Psoas muscle (tissue), 8 donors: ENCODE data around the gene CDK17. TPM values are rescaled to one million over a fixed set of nuclear protein-coding genes. Genes with fewer than 3 reads are reported as not detected.

Experiments used
- ATAC-seq, 4 donors: fragments of 200-7000 bp; cut with Tn5 transposase; one replicate each; pipeline ENCODE4 v1.9.1; 2020; ENCODE audit warnings: moderate library complexity in 3 of 4, mild to moderate bottlenecking in 2 of 4
- DNase-seq, 2 donors: peaks; one replicate each; pipeline ENCODE4 v3.0.0-alpha.2; 2020
- H3K27ac ChIP-seq: fragments of 200-600 bp; one replicate; pipeline ENCODE4 v1.8.0; 2022
- H3K27me3 ChIP-seq, 3 donors: fragments of 200-600 bp in 1 of 3; one replicate each; pipeline versions ENCODE4 v1.6.1 to v1.8.0; 2013 to 2022; ENCODE audit warnings: low read length in 2 of 3, mild to moderate bottlenecking in 2 of 3, moderate library complexity in 1 of 3; ENCODE audit not compliant: insufficient read depth in 3 of 3
- H3K36me3 ChIP-seq, 2 donors: fragments of 200-600 bp in 1 of 2; one replicate each; pipeline versions ENCODE4 v1.6.1 to v1.8.0; 2013 to 2022; ENCODE audit warnings: low read depth in 1 of 2, mild to moderate bottlenecking in 1 of 2, moderate library complexity in 1 of 2; ENCODE audit not compliant: insufficient read depth in 1 of 2
- H3K4me1 ChIP-seq: fragments of 200-600 bp; one replicate; pipeline ENCODE4 v1.8.0; 2022
- H3K4me3 ChIP-seq: fragments of 200-600 bp; one replicate; pipeline ENCODE4 v1.8.0; 2022; ENCODE audit warnings: mild to moderate bottlenecking
- H3K9me3 ChIP-seq: fragments of 200-600 bp; one replicate; pipeline ENCODE4 v1.8.0; 2022
- WGBS, 3 donors: extraction: QIAGEN DNeasy Blood & Tissue Kit; methylation state at CpG; one replicate each; pipeline versions ENCODE4 v1.1.6 to v1.1.7; 2013; 5-methylcytosine and 5-hydroxymethylcytosine counted together
- intact Hi-C, 2 donors: fragments of 100-400 bp; cut with DNase I; formaldehyde crosslinking; loops; one replicate each; pipeline versions ENCODE4 v1.11.0 to v1.14.2; 2022
- polyA plus RNA-seq, 3 donors: library from polyadenylated mRNA; stranded (reverse); fragments of 200-250 nt; gene quantifications; one replicate each; pipeline ENCODE4 v1.2.3, GENCODE V29; 2013
- total RNA-seq, 4 donors: library from RNA; stranded (reverse); fragmentation: NEBNext Ultra II Directional in 2 of 4; extraction: Animal tissue kit (Norgen Biotek cat#: 25700) in 2 of 4; gene quantifications; one replicate each; pipeline versions ENCODE4 v1.2.1 to v1.2.4, GENCODE V29; 2021 to 2023
- TF ChIP-seq, protein P1 (sequence below): fragments of 200-600 bp; IDR thresholded peaks from one replicate; pipeline ENCODE4 v1.8.0; 2022; ENCODE audit warnings: antibody characterized with exemption
- donor health status: healthy with polysubstance abuse.
- donor health status: DM: no; HTN: no; CAD: no; lungs with moderate emphysema.
- donor health status: Bipolar disorder and iron deficiency.
- donor health status: healthy.
- donor health status: DM: yes; HTN: yes; CAD: no.
- donor health status: DM: no; HTN: no; CAD: no.
- donor health status: DM: no; HTN: no; CAD: no.
- donor health status: DM: yes; HTN: yes; CAD: no.

Gene CDK17
- total and polyA plus RNA-seq, 7 donors = 7.2 to 21.4 (median 13.3) TPM

DNA sequence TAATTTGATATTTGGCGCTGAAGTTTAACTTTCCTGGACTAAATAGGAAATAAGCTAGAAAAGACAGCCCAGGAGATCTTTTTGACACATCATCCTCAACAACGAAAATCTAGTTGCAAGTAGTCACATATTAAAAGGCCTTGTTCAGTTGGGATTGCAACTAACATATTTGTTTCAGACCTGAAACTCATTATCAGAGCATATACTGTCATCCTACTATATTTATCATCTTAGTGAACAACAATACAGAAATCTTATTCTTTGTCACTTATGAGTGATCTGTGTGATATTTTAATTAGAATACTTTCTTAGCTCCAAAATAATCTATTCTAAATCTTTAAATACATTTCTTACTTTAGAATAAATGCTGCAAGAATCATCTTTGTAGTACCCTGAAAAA is 134.0 kb downstream of the CDK17 start:
- no peaks in the 10 kb centered on the region for H3K27me3 ChIP-seq
- TF ChIP-seq, protein P1, sequence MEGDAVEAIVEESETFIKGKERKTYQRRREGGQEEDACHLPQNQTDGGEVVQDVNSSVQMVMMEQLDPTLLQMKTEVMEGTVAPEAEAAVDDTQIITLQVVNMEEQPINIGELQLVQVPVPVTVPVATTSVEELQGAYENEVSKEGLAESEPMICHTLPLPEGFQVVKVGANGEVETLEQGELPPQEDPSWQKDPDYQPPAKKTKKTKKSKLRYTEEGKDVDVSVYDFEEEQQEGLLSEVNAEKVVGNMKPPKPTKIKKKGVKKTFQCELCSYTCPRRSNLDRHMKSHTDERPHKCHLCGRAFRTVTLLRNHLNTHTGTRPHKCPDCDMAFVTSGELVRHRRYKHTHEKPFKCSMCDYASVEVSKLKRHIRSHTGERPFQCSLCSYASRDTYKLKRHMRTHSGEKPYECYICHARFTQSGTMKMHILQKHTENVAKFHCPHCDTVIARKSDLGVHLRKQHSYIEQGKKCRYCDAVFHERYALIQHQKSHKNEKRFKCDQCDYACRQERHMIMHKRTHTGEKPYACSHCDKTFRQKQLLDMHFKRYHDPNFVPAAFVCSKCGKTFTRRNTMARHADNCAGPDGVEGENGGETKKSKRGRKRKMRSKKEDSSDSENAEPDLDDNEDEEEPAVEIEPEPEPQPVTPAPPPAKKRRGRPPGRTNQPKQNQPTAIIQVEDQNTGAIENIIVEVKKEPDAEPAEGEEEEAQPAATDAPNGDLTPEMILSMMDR = no peak
- H3K4me1 ChIP-seq = no peaks in the 10 kb centered on the region
- intact Hi-C loops = no loop called here
- 64 to 78% (median 67%) methylated on average over 2 of the region's 2 CpGs for WGBS, 3 donors
- H3K27ac ChIP-seq = no peak overlapping the region
- no peak overlapping the region for H3K4me3 ChIP-seq
- no peaks in the 10 kb centered on the region for H3K9me3 ChIP-seq
- no peak for ATAC-seq
- H3K36me3 ChIP-seq = peaks cover 3 to 40% of the 10 kb centered on the region in 2 donors
- DNase-seq = no peak

DNA sequence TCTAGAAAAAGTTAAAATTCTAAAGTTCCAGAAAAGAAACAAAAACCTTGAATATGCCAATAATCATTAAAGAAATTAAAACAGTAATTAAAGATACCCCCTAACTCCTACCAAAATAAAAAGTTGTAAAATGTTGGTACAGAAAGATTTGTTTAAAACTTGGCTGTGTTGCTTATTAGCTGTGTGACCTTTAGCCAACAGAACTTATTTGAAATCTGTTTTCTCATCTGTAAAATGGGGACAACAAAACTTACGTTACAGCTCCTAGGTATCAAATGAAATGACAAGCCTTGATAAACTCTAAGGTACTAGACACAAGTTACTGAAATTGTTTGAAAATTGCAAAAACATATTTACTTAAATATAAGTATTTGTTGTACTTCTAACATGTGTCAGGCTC is 134.4 kb downstream of the CDK17 start:
- H3K27ac ChIP-seq = no peak overlapping the region
- no peak overlapping the region for H3K4me3 ChIP-seq
- DNase-seq (no peak), ATAC-seq (no peak)
- intact Hi-C loops = no loop called here
- H3K36me3 ChIP-seq = peaks cover 0 to 36% of the 10 kb centered on the region in 2 donors
- H3K4me1 ChIP-seq = no peaks in the 10 kb centered on the region
- H3K9me3 ChIP-seq = no peaks in the 10 kb centered on the region
- 96 to 99% (median 98%) methylated on average over 1 of the region's 1 CpG for WGBS, 3 donors
- TF ChIP-seq, protein P1 = no peak
- H3K27me3 ChIP-seq = no peaks in the 10 kb centered on the region

DNA sequence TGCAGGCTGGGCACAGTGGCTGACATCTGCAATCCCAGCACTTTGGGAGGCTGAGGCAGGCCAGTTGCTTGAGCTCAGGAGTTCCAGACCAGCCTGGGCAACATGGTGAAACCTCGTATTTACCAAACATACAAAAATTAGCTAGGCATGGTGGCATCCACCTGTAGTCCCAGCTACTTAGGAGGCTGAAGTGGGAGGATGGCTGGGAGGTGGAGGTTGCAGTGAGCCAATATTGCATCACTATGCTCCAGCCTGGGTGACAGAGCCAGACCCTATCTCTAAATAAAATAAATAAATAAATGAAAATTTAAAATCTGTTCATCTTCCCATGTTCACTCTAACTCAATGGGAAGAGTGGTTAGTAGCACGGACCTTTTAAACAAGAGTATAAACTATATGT is 134.8 kb downstream of the CDK17 start:
- Histone ChIP-seq H3K36me3 (peaks cover 0 to 33% of the 10 kb centered on the region in 2 donors), H3K27me3 (no peaks in the 10 kb centered on the region), H3K4me3 (no peak overlapping the region), H3K27ac (no peak overlapping the region), H3K9me3 (no peaks in the 10 kb centered on the region), H3K4me1 (no peaks in the 10 kb centered on the region)
- intact Hi-C loops = no loop called here
- TF ChIP-seq, protein P1 = no peak
- DNase-seq = no peak
- 91 to 100% (median 97%) methylated on average over 2 of the region's 2 CpGs for WGBS, 3 donors
- ATAC-seq = no peak

DNA sequence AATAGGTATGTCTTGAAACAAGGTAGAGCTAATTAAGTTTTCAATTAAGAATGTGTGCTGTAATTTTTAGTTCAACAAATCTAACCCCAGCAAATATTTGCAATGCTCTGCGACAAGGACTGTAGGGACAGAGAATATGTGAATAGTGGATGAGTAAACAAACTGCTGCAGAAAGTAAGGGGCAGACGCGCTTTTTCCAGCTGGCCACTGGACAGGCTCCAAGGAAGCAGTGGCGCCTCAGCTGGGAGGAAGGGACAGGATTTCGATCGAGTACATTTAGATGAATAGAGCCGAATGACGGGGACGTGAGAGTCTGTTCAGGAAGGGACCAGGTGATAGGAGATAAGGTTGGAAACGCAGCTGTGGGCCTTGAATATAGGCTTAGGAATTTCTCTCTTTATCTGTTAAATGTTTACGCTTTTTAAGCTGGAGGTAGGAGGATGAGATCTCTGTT is 136.8 kb downstream of the CDK17 start:
- ATAC-seq = no peak
- 60 to 72% (median 69%) methylated on average over 11 of the region's 11 CpGs for WGBS, 3 donors
- intact Hi-C loops = no loop called here
- Histone ChIP-seq H3K4me3 (no peak overlapping the region), H3K27ac (no peak overlapping the region), H3K27me3 (no peaks in the 10 kb centered on the region), H3K4me1 (no peaks in the 10 kb centered on the region), H3K9me3 (no peaks in the 10 kb centered on the region), H3K36me3 (peaks cover 0 to 16% of the 10 kb centered on the region in 2 donors)
- no peak for DNase-seq
- TF ChIP-seq, protein P1 = no peak

DNA sequence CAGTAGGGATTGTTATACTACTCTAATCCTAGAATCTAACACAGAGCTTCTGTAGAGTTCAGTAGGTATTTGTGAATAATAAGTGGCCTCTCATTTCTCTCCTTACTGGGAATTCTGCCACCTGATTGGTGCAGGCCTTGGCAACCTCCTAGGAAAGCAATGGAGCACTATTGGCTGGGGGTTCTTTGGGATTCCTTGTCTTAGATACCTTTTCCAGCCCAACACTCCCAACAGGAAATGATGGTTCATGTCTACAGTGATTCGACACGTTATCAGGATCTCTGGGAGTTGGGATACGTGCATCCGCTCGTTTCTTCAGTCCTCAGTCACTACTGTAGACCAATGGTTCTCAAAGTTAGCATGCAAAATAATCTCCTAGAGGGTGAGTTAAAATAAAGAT is 138.7 kb downstream of the CDK17 start:
- no peaks in the 10 kb centered on the region for H3K4me1 ChIP-seq
- H3K27ac ChIP-seq = no peak overlapping the region

More for the DNA sequence above, 138.7 kb downstream of the CDK17 start:
- Histone ChIP-seq H3K27me3 (no peaks in the 10 kb centered on the region), H3K9me3 (no peaks in the 10 kb centered on the region), H3K36me3 (no peaks in the 10 kb centered on the region), H3K4me3 (no peak overlapping the region)
- ATAC-seq (no peak), DNase-seq (no peak)
- intact Hi-C loops = no loop called here
- TF ChIP-seq, protein P1 = no peak
- WGBS, 3 donors = 83 to 94% (median 87%) methylated on average over 5 of the region's 5 CpGs
